Measurements from ENCODE around the gene TIMM8B. TPM values are rescaled to one million over a fixed set of nuclear protein-coding genes. Genes with fewer than 3 reads are reported as not detected.

Gene TIMM8B
- total and polyA plus RNA-seq, 2 of the 4 experiments (the other 2 are of a cell fraction), result 35.5 to 103 TPM

- Histone ChIP-seq H4K8ac (ENCODE audit: low read depth in 2 of 2, low read length in 2 of 2) (no peak overlapping the region), H2AFZ (replicated peaks; ENCODE audit: low read length, poor library complexity) (no peak overlapping the region), H3K4me1 (ENCODE audit: control insufficient read depth, insufficient read depth, low read length) (peaks cover 5% of the 10 kb centered on the region; the same call in 1 of the 2 replicates), H4K91ac (ENCODE audit: insufficient read depth, low read depth, low read length) (no peak overlapping the region), H2BK15ac (ENCODE audit: low read depth, low read length) (no peak overlapping the region), H3K9me3 (ENCODE audit: control insufficient read depth, insufficient read depth, low read length) (no peaks in the 10 kb centered on the region), H3K18ac (ENCODE audit: low read depth, low read length) (no peak overlapping the region), H3K56ac (ENCODE audit: extremely low read depth, insufficient read depth, low read length) (no peak overlapping the region), H2AK5ac (ENCODE audit: low read depth, low read length) (no peak overlapping the region), H4K20me1 (ENCODE audit: insufficient read depth, low read length) (no peaks in the 10 kb centered on the region), H3K27me3 (ENCODE audit: control insufficient read depth, insufficient read depth, low read length) (no peaks in the 10 kb centered on the region), H3K4me3 (ENCODE audit: insufficient read depth, low read depth, low read length) (no peak overlapping the region), H3K36me3 (ENCODE audit: control insufficient read depth, insufficient read depth, low read length) (no peaks in the 10 kb centered on the region), H3K14ac (replicated peaks; ENCODE audit: low read depth, low read length) (no peak overlapping the region), H3K4ac (ENCODE audit: low read depth, low read length) (no peak overlapping the region), H3K23ac (ENCODE audit: low read depth, low read length) (no peak overlapping the region), H3K27ac (ENCODE audit: insufficient read depth, low read length) (no peak overlapping the region), H3K9ac (ENCODE audit: low read depth, low read length) (no peak overlapping the region), H3K4me2 (ENCODE audit: low read depth, low read length) (no peak overlapping the region), H2BK20ac (ENCODE audit: low read depth, low read length) (no peak overlapping the region), H4K5ac (ENCODE audit: low read depth, low read length) (no peak overlapping the region), H3K9me1 (ENCODE audit: insufficient read depth, low read length) (peaks cover under 1% of the 10 kb centered on the region; the same call in 1 of the 2 replicates), H2BK5ac (ENCODE audit: low read depth, low read length, poor library complexity, severe bottlenecking) (no peak overlapping the region), H2AK9ac (replicated peaks; ENCODE audit: low read depth, low read length, poor library complexity) (no peak overlapping the region), H3K79me1 (ENCODE audit: low read depth in 1 of 2, low read length in 2 of 2) (no peaks in the 10 kb centered on the region), H2BK120ac (ENCODE audit: low read depth, low read length) (no peak overlapping the region)
- no CpG with 5 or more reads among the region's 4 CpGs for WGBS, 2 experiments (ENCODE audit: extremely low coverage in 2 of 2, insufficient read length in 1 of 2)
- intact Hi-C loops (cut with micrococcal nuclease), result loop anchor here (5.0 kb wide), 1 partner anchor 34 kb away; no protein-coding TSS in a partner anchor
- ChIA-PET CTCF (interaction anchor here (1.0 to 2.9 kb wide), 2 partner anchors 10 to 34 kb away, joined by 3 to 19 read pairs; no protein-coding TSS in a partner anchor), POLR2A (ENCODE audit: unreplicated experiment) (no interaction called here)
- in situ Hi-C loops (cut with MboI; ENCODE audit: low sequenced_read_pairs), result loop anchor here (25.0 kb wide), 1 partner anchor 1164 kb away; no protein-coding TSS in a partner anchor
- ATAC-seq (ENCODE audit: low read depth), result no peak
- no TSS peak for BruUV-seq (replicated peaks)
- dilution Hi-C loops (cut with HindIII; ENCODE audit: low sequenced_read_pairs, unreplicated experiment), result no loop called here
- TF ChIP-seq USF2 (IDR thresholded peaks at IDR 0.05; ENCODE audit: low read depth, low read length) (no peak), RFX5 (IDR thresholded peaks at IDR 0.05; ENCODE audit: low read depth, low read length) (no peak), CEBPB (IDR thresholded peaks at IDR 0.05; ENCODE audit: low read depth, low read length) (no peak), CHD1 (IDR thresholded peaks at IDR 0.05; ENCODE audit: low read depth, low read length) (no peak), CTCF (conservative IDR thresholded peaks at IDR 0.05; ENCODE audit: low read depth, low read length) (no peak), BHLHE40 (IDR thresholded peaks at IDR 0.05; ENCODE audit: low read depth, low read length) (no peak), RAD21 (IDR thresholded peaks at IDR 0.05; ENCODE audit: low read length) (no peak), NFE2L2 (IDR thresholded peaks at IDR 0.05; ENCODE audit: low read depth, low read length) (no peak), MAFK (IDR thresholded peaks at IDR 0.05; ENCODE audit: low read depth, low read length) (no peak), POLR2A (IDR thresholded peaks at IDR 0.05; ENCODE audit: low read depth, low read length) (no peak), RCOR1 (IDR thresholded peaks at IDR 0.05; ENCODE audit: insufficient replicate concordance, low read length) (no peak), FOS (IDR thresholded peaks at IDR 0.05; ENCODE audit: low read depth, low read length) (no peak), SMC3 (IDR thresholded peaks at IDR 0.05; ENCODE audit: low read depth, low read length) (no peak), MAZ (IDR thresholded peaks at IDR 0.05; ENCODE audit: borderline replicate concordance, low read depth, low read length) (no peak)
- no peak for DNase-seq
Observed at GRCh38 chr11:112123129-112123528, 36.6 kb upstream of the TIMM8B start.

Measured in IMR-90 (cell line).